Activated CD8-positive, alpha-beta memory T cell treated with anti-CD3 and anti-CD28 coated beads for 36 hours (primary cell): Measurements from ENCODE around the gene CUL3. TPM values are rescaled to one million over a fixed set of nuclear protein-coding genes. Genes with fewer than 3 reads are reported as not detected.
"Not testable (repeated sequence)": the region's sequence is repeated elsewhere in the genome, so short reads cannot be mapped to it uniquely, and the experiment has no call there.

Experiments
- CTCF ChIA-PET: fragments of 350-600 bp; sonication (Branson Sonifier 250); formaldehyde crosslinking; loops from one replicate; lab custom pipeline; 2021; ENCODE audit warnings: antibody characterized with exemption; lab: Charles Lee
- POLR2A ChIA-PET: fragments of 350-600 bp; sonication (Branson Sonifier 250); formaldehyde crosslinking; loops from one replicate; lab custom pipeline; 2021; ENCODE audit warnings: antibody characterized with exemption; lab: Charles Lee
- total RNA-seq, 2 experiments: library from RNA; stranded (reverse); gene quantifications; one replicate each; pipeline ENCODE4 v1.2.3, GENCODE V29; 2021

Gene CUL3
- total RNA-seq, 2 experiments from 2014 or later: 89.6 to 93.7 TPM

GRCh38 chr2:224516393-224516792 is 68.8 kb downstream of the CUL3 start:
- CTCF ChIA-PET: not testable (repeated sequence)

GRCh38 chr2:224513991-224514390 is 71.2 kb downstream of the CUL3 start:
- ChIA-PET POLR2A (no interaction called here), CTCF (no interaction called here)

More at GRCh38 chr2:224516393-224516792, 68.8 kb downstream of the CUL3 start:
- POLR2A ChIA-PET: interaction anchor here (0.6 kb wide), 1 partner anchor 168 kb away, joined by 3 read pairs; no protein-coding TSS in a partner anchor

GRCh38 chr2:224507789-224508188 is 77.4 kb downstream of the CUL3 start:
- ChIA-PET POLR2A (no interaction called here), CTCF (no interaction called here)

GRCh38 chr2:224506494-224506893 is 78.7 kb downstream of the CUL3 start:
- ChIA-PET POLR2A (no interaction called here), CTCF (no interaction called here)

GRCh38 chr2:224498991-224499390 is 86.2 kb downstream of the CUL3 start:
- CTCF ChIA-PET: no interaction called here
- POLR2A ChIA-PET: no interaction called here

GRCh38 chr2:224492531-224492930 is 92.6 kb downstream of the CUL3 start:
- CTCF ChIA-PET: no interaction called here
- POLR2A ChIA-PET: interaction anchor here (0.5 kb wide), 1 partner anchor 424 kb away, joined by 3 read pairs; no protein-coding TSS in a partner anchor

GRCh38 chr2:224487940-224488339 is 97.2 kb downstream of the CUL3 start:
- POLR2A ChIA-PET: not testable (repeated sequence)

GRCh38 chr2:224485081-224486014 is 99.8 kb downstream of the CUL3 start:
- POLR2A ChIA-PET, CTCF ChIA-PET: not testable (repeated sequence)

More at GRCh38 chr2:224487940-224488339, 97.2 kb downstream of the CUL3 start:
- CTCF ChIA-PET: not testable (repeated sequence)

GRCh38 chr2:224479826-224480225 is 105.3 kb downstream of the CUL3 start:
- CTCF ChIA-PET: no interaction called here
- POLR2A ChIA-PET: no interaction called here

- ChIA-PET POLR2A (no interaction called here), CTCF (no interaction called here)
Measured at GRCh38 chr2:224472827-224473226, 112.3 kb downstream of the CUL3 start.

GRCh38 chr2:224472137-224472536 is 113.0 kb downstream of the CUL3 start:
- CTCF ChIA-PET: no interaction called here
- POLR2A ChIA-PET: no interaction called here

- CTCF ChIA-PET: interaction anchor here (0.5 to 1.4 kb wide), 3 partner anchors 113 to 476 kb away, joined by 3 to 4 read pairs (median 3); no protein-coding TSS in a partner anchor
- POLR2A ChIA-PET: no interaction called here
Measured at GRCh38 chr2:224469374-224469964, 115.7 kb downstream of the CUL3 start.

GRCh38 chr2:224466304-224466895 is 118.8 kb downstream of the CUL3 start:
- ChIA-PET POLR2A (no interaction called here), CTCF (no interaction called here)

GRCh38 chr2:224461391-224461790 is 123.8 kb downstream of the CUL3 start:
- ChIA-PET POLR2A (no interaction called here), CTCF (no interaction called here)

- CTCF ChIA-PET: no interaction called here
Measured at GRCh38 chr2:224457408-224458096, 127.6 kb downstream of the CUL3 start.

GRCh38 chr2:224453892-224454291 is 131.3 kb downstream of the CUL3 start:
- ChIA-PET POLR2A (no interaction called here), CTCF (interaction anchor here (1.1 kb wide), 1 partner anchor 11 kb away, joined by 3 read pairs; no protein-coding TSS in a partner anchor)

More at GRCh38 chr2:224457408-224458096, 127.6 kb downstream of the CUL3 start:
- POLR2A ChIA-PET: no interaction called here

GRCh38 chr2:224449212-224450147 is 135.7 kb downstream of the CUL3 start:
- ChIA-PET CTCF (interaction anchor here (0.5 kb wide), 1 partner anchor 418 kb away, joined by 3 read pairs; no protein-coding TSS in a partner anchor), POLR2A (no interaction called here)

GRCh38 chr2:224448236-224448635 is 136.9 kb downstream of the CUL3 start:
- ChIA-PET CTCF (no interaction called here), POLR2A (no interaction called here)
